Nephron progenitor cell (in vitro differentiated cells): ENCODE data around the gene CTNNA3.

ENCODE experiments used
- DNase-seq: peaks from one replicate; pipeline ENCODE4 v3.0.0; 2021
- H3K27ac Mint-ChIP-seq: 2 replicates; pipeline ENCODE4 v1.8.0; 2021; ENCODE audit warnings: mild to moderate bottlenecking, moderate library complexity, mixed read lengths
- H3K27me3 Mint-ChIP-seq: 2 replicates; pipeline ENCODE4 v1.8.0; 2021; ENCODE audit warnings: mild to moderate bottlenecking, low read depth, mixed read lengths; ENCODE audit not compliant: poor library complexity
- H3K36me3 Mint-ChIP-seq: 2 replicates; pipeline ENCODE4 v1.8.0; 2021; ENCODE audit warnings: low read depth, mixed read lengths
- H3K4me1 Mint-ChIP-seq: 2 replicates; pipeline ENCODE4 v1.8.0; 2021; ENCODE audit warnings: mixed read lengths
- H3K4me3 Mint-ChIP-seq: 2 replicates; pipeline ENCODE4 v1.8.0; 2021; ENCODE audit warnings: mild to moderate bottlenecking, moderate library complexity, mixed read lengths
- H3K9me3 Mint-ChIP-seq: 2 replicates; pipeline ENCODE4 v1.8.0; 2021; ENCODE audit warnings: mild to moderate bottlenecking, moderate library complexity, mixed read lengths
- CTCF ChIP-seq: fragments of 200-600 bp; sonication (generic); IDR thresholded peaks from 2 replicates; pipeline ENCODE4 v1.5.0; 2021; ENCODE audit warnings: antibody characterized with exemption

CTNNA3 gene

GRCh38 chr10:67144530-67144929, 551.5 kb downstream of the CTNNA3 start:
- Mint-ChIP-seq H3K27ac (no peak overlapping the region), H3K4me1 (no peaks in the 10 kb centered on the region), H3K36me3 (no peaks in the 10 kb centered on the region), H3K4me3 (no peak overlapping the region), H3K27me3 (no peaks in the 10 kb centered on the region), H3K9me3 (no peaks in the 10 kb centered on the region)
- DNase-seq: no peak
- TF ChIP-seq CTCF: no peak

GRCh38 chr10:67141300-67141699, 554.7 kb downstream of the CTNNA3 start:
- Mint-ChIP-seq H3K27ac (no peak overlapping the region), H3K9me3 (no peaks in the 10 kb centered on the region), H3K4me3 (no peak overlapping the region), H3K36me3 (no peaks in the 10 kb centered on the region), H3K27me3 (no peaks in the 10 kb centered on the region), H3K4me1 (no peaks in the 10 kb centered on the region)
- no peak for TF ChIP-seq CTCF
- no peak for DNase-seq

- Mint-ChIP-seq H3K36me3 (no peaks in the 10 kb centered on the region), H3K9me3 (no peaks in the 10 kb centered on the region), H3K4me1 (no peaks in the 10 kb centered on the region), H3K4me3 (no peak overlapping the region), H3K27me3 (no peaks in the 10 kb centered on the region), H3K27ac (no peak overlapping the region)
- no peak for DNase-seq
- TF ChIP-seq CTCF: no peak
Observed at GRCh38 chr10:67140641-67141040, 555.4 kb downstream of the CTNNA3 start.

- no peak for TF ChIP-seq CTCF
- H3K36me3 Mint-ChIP-seq: no peaks in the 10 kb centered on the region
- H3K27me3 Mint-ChIP-seq: peaks cover 3% of the 10 kb centered on the region
- no peak for DNase-seq
- H3K27ac Mint-ChIP-seq: no peak overlapping the region
- no peaks in the 10 kb centered on the region for H3K4me1 Mint-ChIP-seq
- H3K4me3 Mint-ChIP-seq: no peak overlapping the region
- H3K9me3 Mint-ChIP-seq: no peaks in the 10 kb centered on the region
Observed at GRCh38 chr10:67127441-67127840, 568.6 kb downstream of the CTNNA3 start.

GRCh38 chr10:67119651-67120050, 576.3 kb downstream of the CTNNA3 start:
- Mint-ChIP-seq H3K4me3 (no peak overlapping the region), H3K36me3 (no peaks in the 10 kb centered on the region), H3K27ac (no peak overlapping the region), H3K27me3 (no peaks in the 10 kb centered on the region), H3K9me3 (no peaks in the 10 kb centered on the region), H3K4me1 (no peaks in the 10 kb centered on the region)
- no peak for TF ChIP-seq CTCF
- no peak for DNase-seq

- H3K36me3 Mint-ChIP-seq: no peaks in the 10 kb centered on the region
- H3K4me1 Mint-ChIP-seq: no peaks in the 10 kb centered on the region
- H3K4me3 Mint-ChIP-seq: no peak overlapping the region
- no peaks in the 10 kb centered on the region for H3K27me3 Mint-ChIP-seq
- no peak for TF ChIP-seq CTCF
- H3K9me3 Mint-ChIP-seq: no peaks in the 10 kb centered on the region
- DNase-seq: no peak
- no peak overlapping the region for H3K27ac Mint-ChIP-seq
Observed at GRCh38 chr10:67115972-67116371, 580.0 kb downstream of the CTNNA3 start.
